Endothelial cell (in vitro differentiated cells): Measurements from ENCODE around the gene SPOCK1. TPM values are rescaled to one million over a fixed set of nuclear protein-coding genes. Genes with fewer than 3 reads are reported as not detected.

Experiments used
- DNase-seq: peaks from one replicate; pipeline ENCODE4 v3.0.0; 2021; ENCODE audit warnings: low spot score
- H3K27ac Mint-ChIP-seq: one replicate; pipeline ENCODE4 v1.8.0; 2021; ENCODE audit warnings: mixed read lengths, inconsistent platforms; ENCODE audit not compliant: unreplicated experiment
- H3K27me3 Mint-ChIP-seq: one replicate; pipeline ENCODE4 v1.8.0; 2021; ENCODE audit warnings: mild to moderate bottlenecking, moderate library complexity, mixed read lengths, inconsistent platforms; ENCODE audit not compliant: unreplicated experiment
- H3K36me3 Mint-ChIP-seq: one replicate; pipeline ENCODE4 v1.8.0; 2021; ENCODE audit warnings: mild to moderate bottlenecking, low read depth, mixed read lengths, inconsistent platforms; ENCODE audit not compliant: unreplicated experiment
- H3K4me1 Mint-ChIP-seq: one replicate; pipeline ENCODE4 v1.8.0; 2021; ENCODE audit warnings: mild to moderate bottlenecking, mixed read lengths, inconsistent platforms; ENCODE audit not compliant: unreplicated experiment
- H3K4me3 Mint-ChIP-seq: one replicate; pipeline ENCODE4 v1.8.0; 2021; ENCODE audit warnings: mild to moderate bottlenecking, mixed read lengths, inconsistent platforms; ENCODE audit not compliant: unreplicated experiment
- H3K9me3 Mint-ChIP-seq: one replicate; pipeline ENCODE4 v1.8.0; 2021; ENCODE audit warnings: mixed read lengths, inconsistent platforms; ENCODE audit not compliant: unreplicated experiment
- total RNA-seq: library from RNA; stranded (reverse); fragmentation: NEBNext Ultra II Directional; extraction: Animal tissue kit (Norgen Biotek cat#: 25700); gene quantifications from one replicate; pipeline ENCODE4 v1.2.1, GENCODE V29; 2021; ENCODE audit not compliant: unreplicated experiment
- TF ChIP-seq, protein P1 (sequence below): fragments of 200-600 bp; sonication (generic); IDR thresholded peaks from one replicate; pipeline ENCODE4 v1.5.0; 2021; ENCODE audit warnings: antibody characterized with exemption; ENCODE audit not compliant: unreplicated experiment

Gene SPOCK1
- total RNA-seq, 1 donor from 2014 or later, result 8.7 TPM

DNA sequence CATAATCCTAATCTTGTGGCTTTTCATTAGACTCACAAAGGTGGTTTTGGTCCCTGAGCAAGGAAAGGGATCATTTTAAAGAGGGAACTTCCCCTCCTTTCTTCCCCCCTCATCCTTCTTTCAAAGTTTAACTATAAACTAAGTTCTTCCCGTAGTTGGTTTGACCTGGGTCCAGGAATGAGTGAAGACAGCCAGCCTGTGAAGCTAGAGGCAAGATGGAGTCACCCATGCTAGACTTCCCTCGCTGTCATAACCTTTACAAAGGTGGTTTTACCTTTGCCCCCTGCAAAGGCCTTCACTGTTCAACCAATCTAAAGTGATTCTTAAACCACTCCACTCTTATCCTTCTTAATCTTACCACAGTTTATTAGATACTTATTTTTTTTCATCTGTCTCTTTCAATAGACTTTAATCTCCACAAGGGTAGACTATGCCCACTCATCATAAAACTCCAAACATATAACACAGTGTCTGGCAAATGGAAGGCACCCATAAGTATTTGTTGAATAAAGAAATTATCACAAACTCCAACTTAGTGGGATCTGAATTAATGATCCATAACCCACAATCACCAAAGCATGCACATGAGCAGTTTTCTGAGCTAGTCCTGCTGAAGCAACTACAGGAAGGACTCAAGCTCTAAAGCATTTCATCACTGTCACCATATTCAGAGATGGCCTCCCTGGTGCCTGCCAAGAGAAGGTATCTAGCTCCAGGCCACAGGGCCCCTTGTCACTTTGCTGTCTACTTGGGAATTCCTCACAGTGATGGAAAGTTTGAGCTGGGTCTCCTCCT, 369.0 kb downstream of the SPOCK1 start:
- no peaks in the 10 kb centered on the region for H3K4me1 Mint-ChIP-seq
- no peak overlapping the region for H3K27ac Mint-ChIP-seq
- H3K27me3 Mint-ChIP-seq, result peaks cover 1% of the 10 kb centered on the region
- H3K9me3 Mint-ChIP-seq, result no peaks in the 10 kb centered on the region
- TF ChIP-seq, protein P1, sequence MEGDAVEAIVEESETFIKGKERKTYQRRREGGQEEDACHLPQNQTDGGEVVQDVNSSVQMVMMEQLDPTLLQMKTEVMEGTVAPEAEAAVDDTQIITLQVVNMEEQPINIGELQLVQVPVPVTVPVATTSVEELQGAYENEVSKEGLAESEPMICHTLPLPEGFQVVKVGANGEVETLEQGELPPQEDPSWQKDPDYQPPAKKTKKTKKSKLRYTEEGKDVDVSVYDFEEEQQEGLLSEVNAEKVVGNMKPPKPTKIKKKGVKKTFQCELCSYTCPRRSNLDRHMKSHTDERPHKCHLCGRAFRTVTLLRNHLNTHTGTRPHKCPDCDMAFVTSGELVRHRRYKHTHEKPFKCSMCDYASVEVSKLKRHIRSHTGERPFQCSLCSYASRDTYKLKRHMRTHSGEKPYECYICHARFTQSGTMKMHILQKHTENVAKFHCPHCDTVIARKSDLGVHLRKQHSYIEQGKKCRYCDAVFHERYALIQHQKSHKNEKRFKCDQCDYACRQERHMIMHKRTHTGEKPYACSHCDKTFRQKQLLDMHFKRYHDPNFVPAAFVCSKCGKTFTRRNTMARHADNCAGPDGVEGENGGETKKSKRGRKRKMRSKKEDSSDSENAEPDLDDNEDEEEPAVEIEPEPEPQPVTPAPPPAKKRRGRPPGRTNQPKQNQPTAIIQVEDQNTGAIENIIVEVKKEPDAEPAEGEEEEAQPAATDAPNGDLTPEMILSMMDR, result no peak
- no peaks in the 10 kb centered on the region for H3K36me3 Mint-ChIP-seq
- DNase-seq, result no peak
- H3K4me3 Mint-ChIP-seq, result no peak overlapping the region

GRCh38 chr5:137128012-137128411, 371.1 kb downstream of the SPOCK1 start:
- Mint-ChIP-seq H3K36me3 (no peaks in the 10 kb centered on the region), H3K9me3 (no peaks in the 10 kb centered on the region), H3K27me3 (peaks cover 1% of the 10 kb centered on the region), H3K4me1 (no peaks in the 10 kb centered on the region), H3K4me3 (no peak overlapping the region), H3K27ac (no peak overlapping the region)
- DNase-seq, result no peak
- TF ChIP-seq, protein P1, result no peak

DNA sequence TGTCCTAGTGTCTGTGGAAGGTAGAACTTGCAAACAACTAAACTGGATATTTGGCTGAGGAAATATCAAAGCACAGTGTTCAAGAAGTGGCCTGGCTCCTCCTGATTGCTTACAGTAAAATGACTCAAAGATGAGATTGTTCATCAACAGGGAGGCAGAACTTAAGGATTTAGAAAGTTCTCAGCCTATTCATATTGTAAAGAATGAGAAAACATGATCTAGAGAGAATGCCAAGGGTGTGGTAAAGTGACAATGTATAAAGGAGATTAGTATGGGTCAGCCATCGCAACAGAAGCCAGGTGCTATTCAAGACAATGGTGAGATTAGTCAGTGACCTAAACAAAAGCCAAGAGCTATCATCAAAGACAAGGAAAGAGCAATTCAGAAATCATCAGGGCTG, 372.3 kb downstream of the SPOCK1 start:
- Mint-ChIP-seq H3K9me3 (no peaks in the 10 kb centered on the region), H3K4me1 (no peaks in the 10 kb centered on the region), H3K36me3 (no peaks in the 10 kb centered on the region), H3K27ac (no peak overlapping the region), H3K4me3 (no peak overlapping the region), H3K27me3 (peaks cover 1% of the 10 kb centered on the region)
- DNase-seq, result no peak
- TF ChIP-seq, protein P1, result no peak

DNA sequence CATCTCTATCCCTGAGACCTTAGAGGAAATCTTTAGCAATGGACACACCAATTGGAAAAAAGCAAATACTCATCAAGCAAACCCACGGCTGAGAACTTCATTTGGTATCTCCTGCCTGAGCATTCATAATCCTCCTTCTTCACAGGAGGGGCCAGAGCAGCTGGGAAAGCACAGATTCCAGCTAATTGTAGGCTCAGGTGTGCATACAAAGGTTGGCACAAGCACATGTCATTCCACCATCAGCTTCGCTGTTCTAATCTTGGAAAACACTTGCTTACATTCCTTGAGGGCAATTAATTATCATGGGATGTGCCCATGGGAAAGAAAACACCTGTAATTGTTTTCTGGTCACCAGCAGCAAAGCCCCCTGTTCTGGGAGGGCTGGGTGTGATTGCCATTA, 376.6 kb downstream of the SPOCK1 start:
- Mint-ChIP-seq H3K9me3 (no peaks in the 10 kb centered on the region), H3K36me3 (no peaks in the 10 kb centered on the region), H3K27ac (no peak overlapping the region), H3K4me3 (no peak overlapping the region), H3K27me3 (no peaks in the 10 kb centered on the region), H3K4me1 (no peaks in the 10 kb centered on the region)
- no peak for DNase-seq
- TF ChIP-seq, protein P1, result no peak

DNA sequence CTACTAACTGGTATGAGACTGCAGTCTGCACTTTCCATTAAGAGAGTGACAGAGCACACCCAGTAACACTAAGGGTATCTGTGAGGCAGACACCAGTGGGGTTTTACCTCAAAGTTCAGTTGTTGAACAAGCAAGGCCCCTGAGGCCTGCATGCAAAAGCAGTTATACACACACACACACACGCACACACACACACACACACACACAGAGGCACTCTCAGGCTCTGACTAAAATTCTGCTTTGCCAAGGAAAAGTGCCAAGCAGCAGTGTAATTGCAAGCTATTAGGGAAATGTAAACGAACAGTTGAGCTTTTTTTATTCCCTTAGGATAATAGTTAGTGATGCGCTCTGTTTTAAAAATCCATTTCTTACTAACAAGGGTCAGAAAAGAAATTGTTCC, 377.1 kb downstream of the SPOCK1 start:
- TF ChIP-seq, protein P1, result no peak
- no peaks in the 10 kb centered on the region for H3K36me3 Mint-ChIP-seq
- H3K4me3 Mint-ChIP-seq, result no peak overlapping the region
- DNase-seq, result no peak
- no peaks in the 10 kb centered on the region for H3K9me3 Mint-ChIP-seq
- H3K27ac Mint-ChIP-seq, result no peak overlapping the region
- H3K27me3 Mint-ChIP-seq, result no peaks in the 10 kb centered on the region
- H3K4me1 Mint-ChIP-seq, result no peaks in the 10 kb centered on the region
